ENCODE data around the gene GATA2.

Gene GATA2

GRCh38 chr3:128524374-128525299, 31.6 kb upstream of the GATA2 start:
- no peak overlapping the region for H3K4me3 ChIP-seq (ENCODE audit: control insufficient read depth, low read depth, low read length)
- no peak for DNase-seq (ENCODE audit: low read depth)
- no peak for TF ChIP-seq CTCF (IDR thresholded peaks at IDR 0.05; ENCODE audit: control insufficient read depth, insufficient read depth, low read depth, low read length, missing control alignments)

- H3K4me3 ChIP-seq (ENCODE audit: control insufficient read depth, low read depth, low read length): no peak overlapping the region
- DNase-seq (ENCODE audit: low read depth): no peak
- no peak for TF ChIP-seq CTCF (IDR thresholded peaks at IDR 0.05; ENCODE audit: control insufficient read depth, insufficient read depth, low read depth, low read length, missing control alignments)
These were observed 30.6 kb upstream of the GATA2 start for GRCh38 chr3:128523591-128523990.

- H3K4me3 ChIP-seq (ENCODE audit: control insufficient read depth, low read depth, low read length): no peak overlapping the region
- no peak for DNase-seq (ENCODE audit: low read depth)
- no peak for TF ChIP-seq CTCF (IDR thresholded peaks at IDR 0.05; ENCODE audit: control insufficient read depth, insufficient read depth, low read depth, low read length, missing control alignments)
These were observed 28.7 kb upstream of the GATA2 start for GRCh38 chr3:128521715-128522114.

- no peak for DNase-seq (ENCODE audit: low read depth)
- H3K4me3 ChIP-seq (ENCODE audit: control insufficient read depth, low read depth, low read length): no peak overlapping the region
- no peak for TF ChIP-seq CTCF (IDR thresholded peaks at IDR 0.05; ENCODE audit: control insufficient read depth, insufficient read depth, low read depth, low read length, missing control alignments)
These were observed 25.8 kb upstream of the GATA2 start for GRCh38 chr3:128518587-128519490.

- no peak for TF ChIP-seq CTCF (IDR thresholded peaks at IDR 0.05; ENCODE audit: control insufficient read depth, insufficient read depth, low read depth, low read length, missing control alignments)
- no peak for DNase-seq (ENCODE audit: low read depth)
- no peak overlapping the region for H3K4me3 ChIP-seq (ENCODE audit: control insufficient read depth, low read depth, low read length)
These were observed 24.6 kb upstream of the GATA2 start for GRCh38 chr3:128517648-128518047.

- DNase-seq (ENCODE audit: low read depth): no peak
- no peak for TF ChIP-seq CTCF (IDR thresholded peaks at IDR 0.05; ENCODE audit: control insufficient read depth, insufficient read depth, low read depth, low read length, missing control alignments)
- no peak overlapping the region for H3K4me3 ChIP-seq (ENCODE audit: control insufficient read depth, low read depth, low read length)
These were observed 23.0 kb upstream of the GATA2 start for GRCh38 chr3:128515967-128516366.

Data from AG09309 (cell line).